Prostate gland (tissue), 2 donors: ENCODE measurements around the gene BTBD10. TPM values are rescaled to one million over a fixed set of nuclear protein-coding genes. Genes with fewer than 3 reads are reported as not detected.

Experiments used
- DNase-seq: peaks from one replicate; pipeline ENCODE4 v3.0.0-alpha.2; 2019; ENCODE audit warnings: low spot score
- H3K27ac ChIP-seq, 2 donors: fragments of 200-600 bp; sonication (generic); 2 replicates each; pipeline ENCODE4 v1.5.1; 2017 to 2019
- H3K27me3 ChIP-seq: fragments of 200-600 bp; sonication (generic); replicated peaks from 2 replicates; pipeline ENCODE4 v1.5.1; 2019; ENCODE audit not compliant: insufficient read depth
- H3K36me3 ChIP-seq, 2 donors: fragments of 200-600 bp; sonication (generic); 1 replicate in 1 of 2; 2 replicates in 1 of 2; pipeline versions ENCODE4 v1.5.1 to v1.8.1; 2017 to 2019
- H3K4me1 ChIP-seq: fragments of 200-600 bp; sonication (generic); replicated peaks from 2 replicates; pipeline ENCODE4 v1.5.1; 2019
- H3K4me3 ChIP-seq, 2 donors: fragments of 200-600 bp; sonication (generic); 2 replicates each; pipeline ENCODE4 v1.5.1; 2017 to 2019
- H3K9me3 ChIP-seq: fragments of 200-600 bp; sonication (generic); 2 replicates; pipeline ENCODE4 v1.5.1; 2017
- POLR2A ChIP-seq: fragments of 450-650 bp; IDR thresholded peaks from one replicate; pipeline ENCODE4 v1.6.1; 2016; ENCODE audit warnings: antibody characterized with exemption, mild to moderate bottlenecking
- POLR2AphosphoS5 ChIP-seq: sonication (generic); formaldehyde crosslinking; IDR thresholded peaks from one replicate; pipeline ENCODE4 v1.6.1; 2017; ENCODE audit warnings: antibody characterized with exemption
- WGBS: methylation state at CpG from one replicate; pipeline ENCODE4 v1.1.5; 2018; 5-methylcytosine and 5-hydroxymethylcytosine counted together
- intact Hi-C: fragments of 100-400 bp; cut with DNase I; formaldehyde crosslinking; loops from one replicate; pipeline ENCODE4 v1.14.2; 2022
- total RNA-seq, 2 donors: library from RNA; depleted of rRNA; stranded (reverse); fragments of >200 nt; gene quantifications; one replicate each; pipeline ENCODE4 v1.1.0, GENCODE V29; 2016
- TF ChIP-seq, protein P1 (sequence below), 4 experiments: fragments of 200-600 bp in 2 of 4; fragments of 450-650 bp in 2 of 4; sonication (generic) in 2 of 4; IDR thresholded peaks; 1 replicate in 3 of 4; 2 replicates in 1 of 4; pipeline ENCODE4 v1.5.1; 2016 to 2019; ENCODE audit warnings: antibody characterized with exemption in 4 of 4, mild to moderate bottlenecking in 2 of 4, moderate library complexity in 2 of 4

BTBD10 gene
- total RNA-seq, 2 donors from 2014 or later: 21.9 to 31.8 TPM

DNA sequence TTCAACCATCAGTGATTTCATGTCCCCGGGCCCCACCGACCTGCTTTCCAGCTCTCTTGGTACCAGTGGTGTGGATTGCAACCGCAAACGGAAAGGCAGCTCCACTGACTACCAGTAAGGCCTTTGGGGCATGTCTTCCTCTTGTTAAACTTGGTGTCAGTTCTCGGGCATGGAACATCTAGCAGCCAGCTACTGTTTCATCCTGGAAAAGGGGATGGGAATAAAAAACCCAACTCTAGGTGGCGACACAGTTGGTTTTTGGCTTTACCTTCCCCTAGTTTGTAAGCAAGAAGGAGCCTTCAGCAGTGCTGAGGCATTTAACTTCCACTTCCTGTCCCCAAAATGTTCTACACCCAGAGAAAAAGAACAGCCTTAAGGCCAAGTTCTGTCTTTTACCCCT, 108.7 kb downstream of the BTBD10 start:
- no peaks in the 10 kb centered on the region for H3K36me3 ChIP-seq
- no peak overlapping the region for H3K27ac ChIP-seq
- H3K27me3 ChIP-seq: no peaks in the 10 kb centered on the region
- 92% methylated on average over 6 of the region's 6 CpGs for WGBS
- TF ChIP-seq POLR2AphosphoS5 (no peak), POLR2A (no peak)
- TF ChIP-seq, protein P1, sequence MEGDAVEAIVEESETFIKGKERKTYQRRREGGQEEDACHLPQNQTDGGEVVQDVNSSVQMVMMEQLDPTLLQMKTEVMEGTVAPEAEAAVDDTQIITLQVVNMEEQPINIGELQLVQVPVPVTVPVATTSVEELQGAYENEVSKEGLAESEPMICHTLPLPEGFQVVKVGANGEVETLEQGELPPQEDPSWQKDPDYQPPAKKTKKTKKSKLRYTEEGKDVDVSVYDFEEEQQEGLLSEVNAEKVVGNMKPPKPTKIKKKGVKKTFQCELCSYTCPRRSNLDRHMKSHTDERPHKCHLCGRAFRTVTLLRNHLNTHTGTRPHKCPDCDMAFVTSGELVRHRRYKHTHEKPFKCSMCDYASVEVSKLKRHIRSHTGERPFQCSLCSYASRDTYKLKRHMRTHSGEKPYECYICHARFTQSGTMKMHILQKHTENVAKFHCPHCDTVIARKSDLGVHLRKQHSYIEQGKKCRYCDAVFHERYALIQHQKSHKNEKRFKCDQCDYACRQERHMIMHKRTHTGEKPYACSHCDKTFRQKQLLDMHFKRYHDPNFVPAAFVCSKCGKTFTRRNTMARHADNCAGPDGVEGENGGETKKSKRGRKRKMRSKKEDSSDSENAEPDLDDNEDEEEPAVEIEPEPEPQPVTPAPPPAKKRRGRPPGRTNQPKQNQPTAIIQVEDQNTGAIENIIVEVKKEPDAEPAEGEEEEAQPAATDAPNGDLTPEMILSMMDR (IDR thresholded peaks at IDR 0.05): no peak
- intact Hi-C loops: no loop called here
- H3K9me3 ChIP-seq: no peaks in the 10 kb centered on the region
- no peak for DNase-seq
- H3K4me1 ChIP-seq: no peaks in the 10 kb centered on the region
- no peak overlapping the region for H3K4me3 ChIP-seq

DNA sequence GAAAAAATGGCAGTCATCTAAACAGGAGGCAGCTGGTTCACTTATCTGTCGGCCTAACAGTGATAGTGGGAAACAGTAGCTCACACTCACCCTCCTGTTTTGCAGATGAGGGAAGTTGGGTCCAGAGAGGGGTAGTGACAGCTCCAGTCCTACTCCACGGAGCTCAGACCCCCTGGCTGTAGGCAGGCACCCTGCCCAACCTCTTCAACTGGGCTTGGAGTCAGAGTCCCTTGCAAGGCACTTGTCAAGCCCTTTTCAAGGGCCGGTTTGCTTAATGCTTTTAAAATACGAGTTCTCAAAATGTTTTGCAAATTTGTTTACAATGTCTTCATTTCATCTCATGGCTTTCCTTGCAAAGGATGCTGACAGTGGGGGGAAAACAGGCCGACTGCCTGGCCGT, 110.3 kb downstream of the BTBD10 start:
- TF ChIP-seq POLR2AphosphoS5: no peak
- TF ChIP-seq, protein P1 (IDR thresholded peaks at IDR 0.05): no peak
- TF ChIP-seq POLR2A: no peak
- Histone ChIP-seq H3K27me3 (no peaks in the 10 kb centered on the region), H3K9me3 (no peaks in the 10 kb centered on the region), H3K27ac (no peak overlapping the region), H3K4me1 (no peaks in the 10 kb centered on the region), H3K4me3 (no peak overlapping the region), H3K36me3 (no peaks in the 10 kb centered on the region)
- intact Hi-C loops: no loop called here
- WGBS: 81% methylated on average over 6 of the region's 6 CpGs
- no peak for DNase-seq

DNA sequence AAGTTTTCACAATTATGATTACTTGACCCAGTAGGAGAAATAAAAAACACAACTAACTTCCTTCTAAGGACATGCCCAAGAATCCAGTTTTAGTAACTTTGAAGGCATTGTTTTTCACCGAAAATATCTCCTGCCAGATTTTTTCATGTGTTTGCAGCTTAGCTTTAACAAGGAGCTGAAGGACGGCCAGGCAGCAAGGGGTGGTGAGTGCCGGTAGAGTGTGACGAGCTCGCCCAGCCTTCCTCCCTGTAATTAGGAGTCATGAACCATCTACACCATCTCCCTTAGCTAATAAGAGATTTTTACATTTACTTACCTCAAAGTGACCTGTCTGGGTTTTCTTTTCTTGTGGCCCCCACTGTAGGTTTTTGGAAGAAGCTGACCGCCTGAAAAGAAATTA, 113.4 kb downstream of the BTBD10 start:
- no peaks in the 10 kb centered on the region for H3K9me3 ChIP-seq
- DNase-seq: no peak
- no peaks in the 10 kb centered on the region for H3K27me3 ChIP-seq
- H3K4me3 ChIP-seq: no peak overlapping the region
- WGBS: 68% methylated on average over 6 of the region's 6 CpGs
- intact Hi-C loops: loop anchor here (10.0 kb wide), 1 partner anchor 385 kb away; no protein-coding TSS in a partner anchor
- H3K4me1 ChIP-seq: no peaks in the 10 kb centered on the region
- no peak overlapping the region for H3K27ac ChIP-seq
- TF ChIP-seq POLR2A (no peak), POLR2AphosphoS5 (no peak)
- TF ChIP-seq, protein P1 (IDR thresholded peaks at IDR 0.05): no peak
- no peaks in the 10 kb centered on the region for H3K36me3 ChIP-seq

DNA sequence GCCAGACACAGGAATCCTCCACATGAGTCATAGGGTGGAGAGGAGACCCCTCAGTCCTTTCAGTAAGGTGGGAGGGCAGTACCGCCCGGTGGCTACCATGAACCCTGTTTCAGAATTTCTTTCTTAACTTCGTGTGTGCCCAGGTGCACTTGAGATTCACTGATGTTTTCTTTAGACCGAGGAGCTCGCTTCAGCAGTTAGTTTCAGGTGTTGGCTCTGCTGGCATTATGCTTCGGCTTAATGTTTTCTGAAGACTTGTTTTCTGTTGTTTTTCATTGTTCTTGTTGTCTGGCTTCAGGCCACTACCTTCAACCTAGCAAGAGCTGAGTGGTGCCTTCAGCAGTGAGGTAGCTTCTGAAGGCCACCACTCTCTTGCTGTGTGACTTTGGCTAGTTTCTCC, 114.0 kb downstream of the BTBD10 start:
- no peaks in the 10 kb centered on the region for H3K36me3 ChIP-seq
- TF ChIP-seq POLR2AphosphoS5 (no peak), POLR2A (no peak)
- TF ChIP-seq, protein P1 (IDR thresholded peaks at IDR 0.05): no peak
- no peaks in the 10 kb centered on the region for H3K9me3 ChIP-seq
- intact Hi-C loops: loop anchor here (10.0 kb wide), 1 partner anchor 384 kb away; no protein-coding TSS in a partner anchor
- no peak overlapping the region for H3K27ac ChIP-seq
- H3K27me3 ChIP-seq: no peaks in the 10 kb centered on the region
- WGBS: 86% methylated on average over 6 of the region's 6 CpGs
- no peak for DNase-seq
- no peak overlapping the region for H3K4me3 ChIP-seq
- H3K4me1 ChIP-seq: no peaks in the 10 kb centered on the region

DNA sequence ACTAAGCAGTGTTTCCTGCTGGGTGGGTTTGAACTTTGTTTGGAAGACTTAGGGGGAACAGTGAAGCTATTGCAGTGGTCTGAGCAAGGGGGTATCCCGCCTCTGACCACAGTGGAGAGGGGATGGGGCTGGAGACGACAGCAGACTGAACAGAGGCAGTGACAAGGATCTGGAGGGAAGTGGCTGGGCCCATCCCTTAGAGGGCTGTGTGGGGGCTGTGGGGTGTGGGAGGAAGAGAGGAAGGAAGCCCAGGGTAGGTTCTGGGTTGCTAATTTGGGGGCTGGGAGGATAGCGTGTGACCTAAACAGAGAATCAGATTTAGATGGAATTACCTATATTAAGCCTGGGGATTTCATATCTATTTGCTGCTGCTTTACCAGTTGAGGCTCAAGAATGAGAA, 114.7 kb downstream of the BTBD10 start:
- H3K36me3 ChIP-seq: no peaks in the 10 kb centered on the region
- H3K4me3 ChIP-seq: no peak overlapping the region
- no peak for DNase-seq
- H3K27ac ChIP-seq: no peak overlapping the region
- H3K9me3 ChIP-seq: no peaks in the 10 kb centered on the region
- TF ChIP-seq, protein P1 (IDR thresholded peaks at IDR 0.05): no peak
- no peak for TF ChIP-seq POLR2AphosphoS5
- no peak for TF ChIP-seq POLR2A
- no peaks in the 10 kb centered on the region for H3K27me3 ChIP-seq
- intact Hi-C loops: loop anchor here (10.0 kb wide), 1 partner anchor 384 kb away; no protein-coding TSS in a partner anchor
- H3K4me1 ChIP-seq: no peaks in the 10 kb centered on the region
- WGBS: 88% methylated on average over 3 of the region's 3 CpGs
